GM21390 (cell line): ENCODE results near the gene BCAP31.

ENCODE experiments used
- ATAC-seq: cut with Tn5 transposase; IDR thresholded peaks from one replicate; pipeline ENCODE4 v1.9.1; 2021; ENCODE audit not compliant: unreplicated experiment

The BCAP31 gene

DNA sequence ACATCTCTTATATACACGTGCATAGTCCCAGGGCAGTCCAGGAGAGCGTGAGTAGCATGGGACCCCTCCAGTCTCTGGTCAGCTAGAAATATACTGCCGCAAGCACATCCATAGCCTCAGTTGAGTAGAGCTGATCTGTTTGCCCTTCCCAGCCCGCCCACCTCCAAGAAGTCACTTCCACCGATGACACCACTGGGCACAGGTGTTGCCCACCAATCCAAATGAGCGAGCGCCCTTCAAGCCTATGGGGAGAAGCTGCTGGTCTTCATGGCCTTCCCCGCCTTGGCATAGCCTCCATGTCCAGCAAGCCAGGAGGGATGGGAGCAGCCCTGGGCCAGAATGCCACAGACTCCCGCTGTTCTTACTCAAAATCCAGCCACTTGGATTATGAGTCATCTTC is 67.0 kb downstream of the BCAP31 start:
- no peak for ATAC-seq

DNA sequence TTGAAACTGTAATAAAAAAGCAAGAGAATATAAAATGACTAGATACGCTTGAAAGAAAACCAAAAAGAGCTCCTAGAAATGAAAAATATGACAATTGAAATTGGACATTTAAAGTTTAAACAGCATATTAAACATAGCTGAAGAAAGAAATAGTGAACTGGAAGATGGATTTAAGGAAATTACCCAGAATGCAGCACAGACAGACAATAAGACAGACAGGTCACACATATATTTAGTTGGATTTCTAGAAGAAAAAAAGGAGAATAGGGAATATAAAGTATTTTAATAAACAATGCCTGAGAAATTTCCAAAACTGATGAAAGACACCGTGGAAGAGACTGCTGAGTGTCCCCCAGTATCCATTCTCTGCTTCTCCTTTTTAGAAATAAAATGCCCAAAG is 70.6 kb downstream of the BCAP31 start:
- no peak for ATAC-seq

DNA sequence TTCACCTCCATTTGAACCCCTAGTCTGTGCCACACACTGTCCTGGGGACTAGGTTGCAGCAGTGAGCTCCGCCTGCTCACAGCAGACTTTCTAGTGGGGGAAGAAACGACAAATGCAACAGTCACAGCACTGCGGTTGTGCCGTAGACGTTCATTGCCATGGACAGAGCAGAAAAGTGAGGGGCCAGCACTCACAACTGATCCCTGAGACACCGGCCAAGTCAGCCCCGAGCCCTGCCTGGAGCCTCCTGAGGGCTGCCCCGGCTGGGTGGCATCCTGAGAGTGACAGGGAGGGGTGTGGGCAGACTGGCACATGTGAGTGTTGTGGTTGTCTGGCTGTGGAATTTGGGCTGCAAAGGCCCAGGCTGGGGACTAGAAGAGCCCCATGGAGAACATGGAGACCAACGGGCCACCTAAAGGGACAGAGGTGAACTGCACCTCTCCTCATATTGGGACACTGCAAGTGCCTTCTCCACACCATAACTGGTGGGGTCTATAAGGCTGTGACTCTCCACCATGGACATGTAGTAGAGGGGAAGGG is 72.6 kb downstream of the BCAP31 start:
- ATAC-seq = no peak

DNA sequence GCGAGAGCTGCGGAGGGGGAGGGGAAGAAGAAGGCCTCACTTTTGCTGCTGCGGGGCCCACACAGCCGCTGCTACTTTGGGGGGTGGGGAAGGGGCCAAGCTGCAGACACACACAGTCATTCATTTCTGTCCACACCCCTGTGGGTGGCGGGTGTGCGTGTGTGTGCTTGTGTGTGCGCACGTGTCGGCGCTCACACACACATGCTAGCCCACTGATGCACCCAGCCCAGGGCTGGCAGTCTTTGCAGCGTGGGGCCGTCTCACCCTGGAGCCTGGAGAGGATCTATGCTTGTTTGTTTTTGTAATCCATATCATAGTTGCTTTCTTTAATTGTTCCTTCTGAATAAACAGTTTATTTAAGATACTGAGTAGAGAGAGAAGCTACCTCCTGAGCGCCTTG is 73.2 kb downstream of the BCAP31 start:
- no peak for ATAC-seq
